ENCODE measurements around the gene AQP10.

GRCh38 chr1:154348429-154349076 lies 27.7 kb downstream of the AQP10 start:
- TF ChIP-seq POLR2AphosphoS5 (IDR thresholded peaks at IDR 0.05; ENCODE audit: low read depth, low read length) = no peak
- TF ChIP-seq POLR2A (IDR thresholded peaks at IDR 0.05; ENCODE audit: low read depth, low read length) = no peak
- no peak for TF ChIP-seq TAF1 (IDR thresholded peaks at IDR 0.05; ENCODE audit: borderline replicate concordance, low read depth, low read length)
